Left renal cortex interstitium (tissue), 4 donors: ENCODE data around the gene ALG14. TPM values are rescaled to one million over a fixed set of nuclear protein-coding genes. Genes with fewer than 3 reads are reported as not detected.
"Not testable (repeated sequence)": the region's sequence is repeated elsewhere in the genome, so short reads cannot be mapped to it uniquely, and the experiment has no call there.

Experiments used
- DNase-seq, 4 donors: peaks; one replicate each; pipeline ENCODE4 v3.0.0-alpha.2; 2013; ENCODE audit warnings: low read depth in 4 of 4, low spot score in 2 of 4, missing footprints in 1 of 4
- polyA plus RNA-seq, 4 donors: library from polyadenylated mRNA; unstranded; fragments of 120-200 nt; gene quantifications; one replicate each; pipeline ENCODE4 v1.2.1, GENCODE V29; 2013; ENCODE audit not compliant: insufficient read length in 4 of 4

Gene ALG14
- polyA plus RNA-seq, 4 donors, result 13.4 to 17.6 (median 13.4) TPM

DNA sequence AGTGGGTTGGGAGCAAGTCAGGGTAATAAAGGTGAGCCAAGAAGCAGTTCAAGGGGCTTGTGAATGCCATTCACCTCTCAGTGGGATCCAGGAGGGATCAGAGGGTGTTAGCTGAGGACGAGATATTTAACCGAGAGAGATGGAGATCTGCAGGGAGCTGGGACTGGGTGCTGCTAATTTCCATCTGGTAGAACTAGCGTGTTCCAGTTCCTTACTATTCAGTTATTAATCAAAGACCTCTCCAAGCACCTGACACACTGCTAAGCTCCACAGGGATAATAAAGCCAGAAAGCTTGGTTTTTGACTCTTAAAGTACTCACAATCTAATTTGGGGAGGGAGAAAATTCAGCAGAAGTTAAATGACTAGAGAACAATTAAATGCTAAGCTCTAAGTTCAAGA is 57.7 kb downstream of the ALG14 start:
- DNase-seq, result no peak

DNA sequence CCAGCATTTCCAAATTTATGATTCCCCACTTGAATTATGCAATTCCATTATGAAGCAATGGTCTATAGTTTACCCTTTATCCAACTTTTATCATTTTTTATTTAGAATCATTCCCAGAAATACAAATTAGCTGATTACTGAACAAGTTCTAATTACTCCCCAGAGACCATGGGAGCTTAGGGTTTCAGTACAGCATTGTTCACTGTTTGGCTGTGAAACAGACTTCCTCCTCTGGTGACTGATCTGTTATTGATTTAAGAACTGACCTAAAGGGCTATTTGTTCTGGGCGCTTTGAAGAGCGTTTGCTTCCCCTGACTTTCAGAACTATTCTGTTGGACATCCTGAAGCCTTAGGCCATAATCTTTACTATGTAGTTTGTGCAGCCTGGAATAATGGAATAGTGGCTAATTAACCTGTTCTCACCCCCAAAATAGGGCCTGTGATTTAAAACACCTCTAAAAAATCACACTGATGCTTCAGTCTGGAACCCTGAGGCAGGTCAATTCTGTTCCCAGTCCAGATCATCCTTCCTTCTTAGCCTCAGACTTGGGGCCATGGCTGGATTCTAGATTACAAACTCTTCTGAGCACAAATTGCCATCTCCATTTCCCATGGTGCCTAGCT is 58.7 kb downstream of the ALG14 start:
- DNase-seq, result peak in 2 of 4 donors; percentile 47

DNA sequence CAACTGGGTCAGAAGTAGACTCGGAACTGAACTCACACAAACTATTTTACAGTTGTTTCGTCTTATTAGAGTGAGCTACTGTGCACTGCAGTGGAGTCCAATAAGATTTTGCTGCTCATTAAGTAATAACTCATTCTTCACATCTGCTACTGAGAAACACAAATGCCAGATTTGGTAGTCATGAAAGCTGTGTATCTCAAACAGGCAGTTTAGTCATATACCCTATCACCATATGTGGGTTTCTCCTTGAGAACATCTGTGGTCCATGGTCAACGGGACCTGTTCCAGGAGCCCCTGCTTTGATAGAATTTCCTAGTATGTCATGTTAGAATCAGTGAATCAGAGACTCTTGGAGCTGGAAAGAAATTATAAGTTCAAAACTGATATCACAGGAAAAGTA is 60.4 kb downstream of the ALG14 start:
- DNase-seq, result no peak

DNA sequence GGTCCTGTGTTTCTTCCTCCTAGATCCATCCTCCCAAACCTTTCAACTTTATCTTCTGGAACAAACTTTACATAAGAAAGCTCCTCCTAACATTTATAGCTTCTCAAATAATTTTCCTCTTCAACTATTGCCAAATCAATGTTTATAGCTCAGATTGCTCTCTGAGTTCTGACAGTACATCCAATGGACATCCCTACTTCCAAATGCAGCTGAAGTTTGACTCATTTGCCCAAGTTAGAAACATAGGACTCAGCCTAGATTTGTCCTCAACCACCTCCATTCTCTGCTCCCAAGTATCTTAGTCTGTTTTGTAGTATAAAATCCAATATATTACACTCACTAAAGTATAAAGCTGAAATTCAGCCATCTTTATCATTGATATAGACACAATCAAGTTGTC is 62.6 kb downstream of the ALG14 start:
- no peak for DNase-seq

DNA sequence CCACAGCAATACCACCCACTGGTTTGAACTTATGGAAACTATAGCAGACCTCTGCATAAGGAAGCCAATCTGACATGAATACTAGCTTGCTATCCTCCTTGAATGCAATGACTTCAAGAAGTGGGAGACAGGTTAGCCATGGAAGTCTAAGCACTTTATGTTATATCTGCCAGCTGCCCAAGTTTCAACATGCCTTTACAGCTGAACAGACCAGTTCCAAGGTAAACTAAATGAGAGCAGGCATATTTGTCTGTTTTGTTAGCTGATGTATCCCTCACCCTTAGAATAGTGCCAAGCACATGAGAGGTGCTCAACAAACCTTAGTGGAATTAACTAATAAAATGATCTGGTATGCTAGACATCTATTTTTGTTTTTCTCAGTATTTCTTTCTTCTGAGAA is 65.1 kb downstream of the ALG14 start:
- DNase-seq, result no peak

DNA sequence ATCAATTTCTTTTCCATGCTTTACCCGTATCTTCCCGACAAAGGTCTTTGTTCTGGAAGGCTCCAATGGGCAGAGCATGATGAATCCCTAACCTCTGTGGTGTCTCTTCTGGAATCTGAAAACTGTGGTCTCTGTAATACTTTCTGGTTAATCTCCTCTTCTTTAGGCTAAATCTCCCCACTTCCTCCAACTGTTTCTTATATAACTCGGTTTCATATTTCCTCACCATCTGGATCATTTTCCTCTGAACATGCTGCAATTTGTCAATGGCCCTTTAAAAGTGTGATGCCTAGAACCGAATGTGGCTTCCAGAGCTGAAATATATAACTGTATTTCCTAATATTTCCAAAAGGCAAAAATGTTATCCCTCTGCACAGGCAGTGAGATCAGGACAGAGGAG is 66.1 kb downstream of the ALG14 start:
- no peak for DNase-seq

DNA sequence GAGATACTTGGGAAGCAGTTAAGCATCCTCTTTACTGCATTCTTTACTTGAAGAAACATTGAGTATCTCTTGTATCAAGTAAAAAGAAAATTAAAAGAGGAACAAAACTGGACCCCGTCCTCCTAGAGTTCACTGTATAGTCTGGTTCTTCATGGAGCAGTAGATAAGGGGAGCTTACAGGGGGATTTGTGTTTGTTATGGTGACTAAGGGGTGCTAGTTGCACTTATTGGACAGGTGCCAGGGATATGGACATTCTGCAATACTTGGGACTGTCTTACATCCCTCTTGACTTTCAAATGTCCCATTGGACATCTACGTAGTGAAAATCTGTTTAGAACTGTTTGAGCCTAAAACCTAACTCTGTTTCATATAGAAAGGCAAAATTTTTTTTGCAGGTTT is 67.2 kb downstream of the ALG14 start:
- no peak for DNase-seq

DNA sequence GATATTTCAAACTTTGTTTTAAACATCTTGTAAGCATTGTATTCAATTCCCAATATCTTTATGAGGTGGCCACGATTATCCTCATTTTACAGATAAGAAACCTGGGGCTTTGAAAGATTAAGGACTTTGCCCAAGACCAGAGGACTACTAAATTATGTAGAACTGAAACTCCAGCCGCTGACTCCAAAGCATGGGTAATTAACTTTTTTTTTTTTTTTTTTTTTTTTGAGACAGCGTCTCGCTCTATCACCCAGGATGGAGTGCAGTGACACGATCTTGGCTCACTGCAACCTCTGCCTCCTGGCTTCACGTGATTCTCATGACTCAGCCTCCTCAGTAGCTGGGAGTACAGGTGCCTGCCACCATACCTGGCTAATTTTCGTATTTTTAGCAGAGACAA is 68.7 kb downstream of the ALG14 start:
- DNase-seq, result no peak

DNA sequence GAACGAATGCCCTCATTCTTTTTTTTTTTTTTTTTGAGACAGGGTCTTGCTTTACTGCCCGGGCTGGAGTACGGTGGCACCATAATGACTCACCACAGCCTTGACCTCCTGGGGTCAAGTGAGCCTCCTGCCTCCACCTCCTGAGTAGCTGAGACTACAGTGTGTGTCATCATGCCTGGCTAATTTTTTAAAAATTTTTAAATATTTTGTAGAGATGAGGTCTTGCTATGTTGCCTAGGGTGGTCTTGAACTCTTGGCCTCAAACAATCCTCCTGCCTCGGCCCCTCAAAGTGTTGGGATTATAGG is 69.4 kb downstream of the ALG14 start:
- DNase-seq, result no peak

DNA sequence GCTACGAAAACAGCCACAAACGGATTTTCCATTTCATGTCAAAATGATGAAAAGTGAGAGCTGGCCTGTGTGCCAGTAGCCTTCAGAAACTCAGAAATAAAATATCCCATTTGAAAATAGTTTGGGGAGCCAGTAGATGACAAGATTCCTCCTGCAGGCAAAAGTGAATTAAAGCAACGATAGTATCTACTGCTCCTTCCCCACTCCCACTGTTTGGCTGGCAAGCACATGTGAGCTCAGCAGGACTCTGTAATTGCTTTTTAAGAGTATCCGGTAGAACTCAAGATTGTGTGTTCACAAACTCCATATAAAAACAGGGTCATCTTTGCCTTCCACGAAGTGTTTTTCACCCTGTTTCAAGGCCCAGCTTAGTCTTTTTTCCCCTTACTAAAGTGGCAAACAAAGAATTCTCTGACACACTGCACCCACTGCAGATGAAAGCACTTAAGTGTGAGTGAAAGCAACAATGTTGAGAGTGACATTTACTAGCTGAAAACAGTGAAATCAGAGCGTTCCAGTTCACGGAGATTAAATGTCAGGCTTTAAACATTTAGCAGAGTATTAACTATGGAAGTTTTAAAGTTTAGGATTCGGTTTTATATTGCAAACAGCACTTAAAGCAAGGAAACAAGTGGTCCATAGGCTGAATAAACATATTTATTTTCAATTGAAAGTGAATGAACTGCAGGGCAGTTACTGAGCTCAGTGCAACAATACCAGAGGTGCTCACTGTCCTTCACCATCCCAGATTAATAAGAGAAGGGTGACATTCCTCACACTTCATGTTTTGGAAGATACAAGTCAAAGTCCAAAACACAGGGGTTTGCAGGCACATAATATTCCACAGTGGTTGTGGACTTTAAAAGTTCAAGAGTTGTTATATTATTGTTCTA is 70.0 kb downstream of the ALG14 start:
- DNase-seq, result peak in 3 of 4 donors; percentile 40 to 54 (median 50)

DNA sequence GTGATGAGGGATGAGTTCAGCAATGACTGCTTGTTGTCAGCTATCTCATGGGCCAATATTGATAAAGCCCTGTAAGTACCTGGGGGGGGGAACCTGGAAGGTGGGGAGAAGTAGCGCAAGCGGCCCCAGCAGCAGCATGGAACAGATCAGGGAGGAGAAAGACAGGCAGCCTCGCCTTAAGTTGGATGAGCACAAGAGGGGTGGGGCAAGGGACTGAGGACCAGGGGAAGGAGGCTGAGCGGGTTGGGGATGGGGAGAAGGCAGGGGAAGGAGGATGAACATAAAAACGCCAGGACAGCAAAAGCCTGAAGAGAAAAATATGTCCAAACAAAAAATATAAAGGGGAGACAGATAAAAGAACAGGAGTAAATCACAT is 70.6 kb downstream of the ALG14 start:
- no peak for DNase-seq

DNA sequence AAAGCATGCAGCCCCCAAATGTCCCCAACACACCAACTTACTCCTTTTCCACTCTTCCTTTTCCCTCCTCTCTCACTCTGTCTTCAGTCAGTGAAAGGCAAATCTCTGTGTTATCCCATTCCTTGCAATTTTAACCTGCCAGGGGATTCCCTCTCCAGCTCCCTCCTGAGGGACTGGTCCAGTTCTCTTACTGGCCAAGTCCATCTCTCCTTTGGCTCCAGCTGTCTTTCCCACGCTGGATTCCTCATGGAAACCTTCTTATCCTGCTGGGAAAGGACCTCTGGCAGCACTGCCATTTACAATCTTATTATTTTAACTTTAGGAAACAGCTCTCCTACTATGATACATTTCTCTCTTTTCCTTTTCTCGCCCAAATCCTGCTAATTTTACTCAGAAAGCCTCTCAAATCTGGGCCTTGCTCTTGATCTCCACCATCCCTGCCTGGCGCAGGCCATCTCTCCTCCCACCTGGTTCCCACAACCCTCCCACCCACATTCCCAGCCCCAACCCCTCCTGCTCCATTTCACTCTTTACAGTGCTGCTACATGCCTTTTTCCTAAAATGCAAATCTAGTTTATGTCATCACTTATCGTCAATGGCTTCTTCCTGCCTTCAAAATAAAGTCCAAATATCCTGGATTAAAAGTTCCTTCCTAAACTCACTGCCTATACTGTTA is 73.2 kb downstream of the ALG14 start:
- no peak for DNase-seq

DNA sequence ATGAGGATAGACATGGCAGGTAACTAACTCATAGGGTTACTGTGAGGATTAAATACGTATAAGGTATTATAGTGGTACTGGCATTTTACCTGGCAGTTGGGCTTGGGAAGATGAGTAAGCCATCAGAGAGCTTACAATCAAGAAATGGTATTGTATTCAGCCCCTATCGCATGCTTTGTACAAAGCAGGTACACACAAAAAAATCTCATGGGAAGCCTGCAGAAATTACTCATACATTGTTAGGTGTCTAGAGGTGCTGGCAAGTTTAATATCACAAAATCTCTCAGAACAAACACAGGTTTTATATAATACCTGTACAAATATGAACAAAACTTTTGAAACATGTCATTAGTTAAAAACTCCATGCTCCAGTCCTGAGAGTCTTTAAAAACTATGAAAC is 74.0 kb downstream of the ALG14 start:
- DNase-seq, result no peak

DNA sequence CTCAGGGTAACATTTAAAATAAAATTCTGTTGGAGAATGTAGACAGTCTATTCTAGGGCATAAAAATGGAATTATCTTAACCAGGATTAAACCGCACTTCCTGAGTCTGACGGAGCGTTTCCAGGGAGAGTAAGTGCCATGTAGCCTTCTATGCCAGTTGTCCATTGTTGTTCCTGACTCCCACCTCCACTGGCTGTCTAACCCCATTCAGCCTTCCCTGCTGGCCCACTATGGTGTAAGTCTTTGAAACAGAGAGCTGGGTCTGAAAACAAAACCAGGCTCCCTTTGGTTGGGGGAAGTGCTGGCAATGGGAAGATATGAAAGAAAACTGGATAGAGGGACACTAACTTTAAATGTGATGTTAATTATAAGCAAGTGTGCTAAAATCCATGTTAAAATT is 74.6 kb downstream of the ALG14 start:
- no peak for DNase-seq

DNA sequence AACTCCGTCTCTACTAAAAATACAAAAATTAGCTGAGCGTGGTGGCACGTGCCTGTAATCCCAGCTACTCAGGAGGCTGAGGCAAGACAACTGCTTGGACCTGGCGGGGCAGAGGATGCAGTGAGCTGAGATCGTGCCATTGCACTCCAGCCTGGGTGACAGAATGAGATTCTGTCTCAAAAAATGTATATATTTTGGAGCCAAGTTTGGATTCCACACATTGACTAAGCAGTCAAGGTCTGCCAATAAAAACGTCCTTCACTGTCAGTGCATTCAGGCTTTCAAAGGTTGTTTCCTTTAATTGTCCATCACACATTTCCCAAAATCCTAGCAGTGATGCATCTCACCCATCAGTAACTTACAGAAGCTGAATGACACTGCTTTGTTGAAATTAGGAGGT is 77.2 kb downstream of the ALG14 start:
- DNase-seq, result not testable (repeated sequence)

DNA sequence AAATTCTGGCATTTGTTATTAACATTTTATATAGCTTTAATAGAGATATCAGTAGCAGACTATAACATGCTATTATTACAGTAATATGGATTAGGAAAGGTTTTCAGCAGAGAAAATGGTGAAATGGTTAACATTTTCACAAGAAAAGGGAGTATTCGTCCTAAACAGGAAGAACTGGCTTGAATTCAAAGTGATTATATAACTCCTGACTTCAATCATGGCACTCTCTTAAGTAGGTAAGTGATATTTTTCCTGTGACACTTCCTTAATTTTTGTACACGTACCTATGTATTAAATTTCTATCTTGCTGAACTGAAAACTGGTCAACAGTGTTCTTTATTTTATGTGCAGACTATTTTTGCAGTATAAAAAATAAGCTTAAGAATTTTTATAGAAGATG is 77.9 kb downstream of the ALG14 start:
- DNase-seq, result no peak

DNA sequence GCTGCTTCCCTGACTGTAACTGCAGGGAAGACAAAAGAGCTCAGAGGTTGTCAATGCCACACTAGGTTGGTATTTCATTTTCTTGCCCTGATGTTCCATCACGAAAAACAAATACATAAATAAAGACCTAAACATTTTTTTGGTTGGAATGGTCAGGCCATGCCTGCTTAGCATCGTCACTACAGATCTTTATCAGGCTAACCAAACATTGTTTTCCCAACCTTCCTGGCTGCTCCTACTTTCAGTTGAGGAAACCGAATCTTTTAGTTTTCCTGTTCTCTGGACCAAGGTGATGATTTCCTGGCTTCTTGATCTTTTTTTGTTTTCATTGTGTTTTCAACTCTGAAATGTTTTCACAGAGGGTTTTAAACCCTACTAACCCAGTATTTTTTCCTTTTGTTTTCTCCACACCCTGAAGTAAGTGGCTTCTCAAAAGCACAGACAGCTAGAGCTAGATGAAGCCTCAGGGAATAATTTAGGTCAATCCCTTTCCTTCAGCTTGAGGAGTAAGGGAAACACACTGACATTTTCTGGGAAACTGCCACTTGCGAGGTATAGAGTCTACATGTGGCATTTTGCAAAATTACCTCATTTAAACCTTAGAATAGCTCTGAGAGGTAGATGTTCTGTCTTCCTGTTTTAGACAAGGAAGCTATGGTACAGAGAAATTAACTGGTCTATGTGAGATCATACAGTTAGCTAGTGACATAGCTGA is 78.7 kb downstream of the ALG14 start:
- no peak for DNase-seq

DNA sequence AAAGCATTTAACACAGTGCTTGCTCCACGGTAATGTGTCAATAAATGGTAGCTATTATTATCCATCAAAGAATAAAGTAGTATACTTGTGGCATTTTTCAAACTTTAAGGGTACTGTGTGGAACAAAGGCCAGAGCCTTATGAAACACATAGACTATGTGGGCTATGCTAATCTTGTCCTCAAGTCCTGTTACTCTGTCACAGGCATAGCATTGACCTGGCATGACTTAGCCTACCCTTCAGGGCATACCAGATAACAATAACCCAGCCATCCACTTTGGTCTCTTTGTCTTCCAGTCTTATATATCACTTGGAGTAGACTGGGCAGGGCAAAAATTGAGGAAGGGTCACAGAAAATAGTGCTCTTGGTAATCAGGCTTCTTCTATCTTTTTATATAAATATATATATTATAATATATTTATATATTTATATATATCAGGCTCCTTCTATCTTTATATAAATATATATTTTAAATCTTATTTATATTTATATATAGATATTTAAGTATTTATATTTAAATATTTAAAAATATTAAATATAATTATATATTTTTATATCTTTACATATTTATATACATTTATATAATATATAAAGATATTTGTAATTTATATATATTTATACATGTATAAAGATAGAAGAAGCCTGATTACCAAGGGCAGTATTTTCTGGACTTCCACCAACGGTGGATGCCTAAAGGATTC is 79.7 kb downstream of the ALG14 start:
- no peak for DNase-seq

DNA sequence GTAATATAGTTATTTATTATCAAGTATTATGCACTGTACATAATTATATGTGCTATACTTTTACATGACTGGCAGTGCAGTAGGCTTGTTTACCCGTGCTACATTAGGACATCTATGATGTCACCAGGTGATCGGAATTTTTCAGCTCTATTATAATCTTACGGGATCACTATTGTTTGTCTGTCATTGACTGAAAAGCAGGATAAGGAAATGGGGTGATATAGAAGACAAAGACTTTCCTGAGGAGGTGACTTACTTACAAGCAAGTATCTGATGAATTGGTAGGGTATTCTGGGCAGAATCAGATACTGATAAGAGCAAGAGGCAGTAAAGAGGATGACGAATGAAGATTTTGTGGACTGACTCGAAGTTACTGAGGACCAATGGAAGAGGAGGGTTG is 80.6 kb downstream of the ALG14 start:
- DNase-seq, result no peak

DNA sequence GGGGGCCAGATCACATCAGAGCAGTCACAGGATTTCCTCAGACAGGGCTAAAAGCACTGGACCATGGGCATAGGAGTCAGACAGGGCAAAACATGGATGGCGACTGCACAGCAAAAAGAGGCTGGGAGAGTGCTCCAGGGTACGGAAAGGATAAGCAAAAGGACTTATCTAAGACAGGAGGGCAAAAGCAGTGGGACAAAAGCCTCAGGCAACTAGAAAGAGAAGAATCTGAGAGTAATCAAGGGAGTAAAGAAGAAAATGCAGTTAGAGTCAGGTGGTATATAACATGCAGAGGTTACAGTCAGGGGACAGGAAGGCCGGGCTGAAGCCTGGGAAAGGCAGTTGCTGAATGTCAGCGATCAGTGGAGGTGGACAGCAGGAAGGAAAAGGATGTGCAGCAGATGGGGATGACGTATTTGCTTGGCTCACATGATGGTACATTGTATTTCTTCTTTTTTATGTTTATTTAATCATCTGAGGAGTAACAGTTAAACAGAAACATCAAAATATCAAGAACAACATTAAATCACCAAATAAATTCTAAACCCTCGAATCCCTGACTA is 82.8 kb downstream of the ALG14 start:
- no peak for DNase-seq
